Activated effector memory CD4-positive, alpha-beta T cell treated with Interleukin-2 at 50 U/mL for 16 hours (primary cell): Measurements from ENCODE around the gene TSC22D2.
"Not testable (repeated sequence)": the region's sequence is repeated elsewhere in the genome, so short reads cannot be mapped to it uniquely, and the experiment has no call there.

Experiments used
- DNase-seq: peaks from one replicate; pipeline ENCODE4 v3.0.0-alpha.2; 2020

The TSC22D2 gene

DNA sequence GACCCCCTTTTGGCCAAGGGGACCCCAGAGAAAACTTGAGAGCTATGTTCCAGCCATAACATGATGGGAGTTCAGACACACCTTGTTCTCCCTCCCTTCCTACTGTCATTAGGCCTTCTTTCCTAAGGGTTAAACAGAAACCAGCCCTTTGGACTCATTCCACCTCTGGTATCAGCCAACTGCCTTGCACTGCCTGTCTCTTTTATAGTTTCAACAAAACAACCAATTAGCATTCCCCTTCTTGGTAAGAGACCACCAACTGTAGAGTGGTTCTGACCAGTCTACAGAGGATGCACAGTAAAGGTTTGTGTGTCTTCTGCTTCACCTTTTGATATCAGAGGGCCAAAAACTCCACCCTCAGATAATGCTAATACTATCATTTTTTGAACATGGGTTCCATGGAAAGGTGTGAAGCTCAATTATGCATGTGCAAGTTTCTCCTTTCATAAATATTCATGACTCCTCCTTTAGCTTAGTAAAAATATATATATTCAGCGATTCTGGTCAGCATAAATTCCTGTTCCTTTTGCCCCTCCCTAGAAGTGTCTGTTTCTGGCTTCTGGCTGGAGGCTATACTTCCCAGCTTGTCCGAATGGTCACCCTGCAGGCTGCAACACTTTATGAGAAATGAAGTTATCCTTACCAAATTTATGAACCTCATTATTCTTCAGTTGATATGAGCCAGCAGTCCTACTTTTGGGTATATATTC, 82.3 kb downstream of the TSC22D2 start:
- DNase-seq, result no peak

DNA sequence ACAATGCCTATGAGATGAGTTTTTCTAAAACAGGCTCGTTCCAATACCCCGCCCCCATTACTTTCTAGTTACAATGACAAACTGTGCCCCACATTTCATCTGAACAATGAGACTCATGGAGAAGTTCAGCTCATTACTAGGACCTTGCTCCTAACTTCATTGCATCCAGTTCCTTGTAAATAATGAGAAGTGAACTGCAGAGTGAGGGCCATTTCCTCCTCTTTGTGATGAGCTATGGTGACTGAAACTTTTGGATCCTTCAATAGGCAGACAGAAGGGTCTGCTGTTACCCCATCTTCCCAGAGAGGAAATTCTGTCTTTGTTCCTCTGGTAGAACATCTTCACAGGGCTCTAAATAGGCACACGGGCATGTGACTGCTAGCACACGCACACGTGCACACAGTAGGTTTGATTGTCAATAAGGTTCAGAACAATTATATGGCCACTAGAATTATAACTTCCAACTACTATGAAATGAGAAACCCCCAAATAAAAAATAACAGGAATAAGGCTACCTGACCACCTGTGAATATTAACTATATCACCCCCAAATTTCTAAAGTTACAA, 86.4 kb downstream of the TSC22D2 start:
- DNase-seq, result no peak

DNA sequence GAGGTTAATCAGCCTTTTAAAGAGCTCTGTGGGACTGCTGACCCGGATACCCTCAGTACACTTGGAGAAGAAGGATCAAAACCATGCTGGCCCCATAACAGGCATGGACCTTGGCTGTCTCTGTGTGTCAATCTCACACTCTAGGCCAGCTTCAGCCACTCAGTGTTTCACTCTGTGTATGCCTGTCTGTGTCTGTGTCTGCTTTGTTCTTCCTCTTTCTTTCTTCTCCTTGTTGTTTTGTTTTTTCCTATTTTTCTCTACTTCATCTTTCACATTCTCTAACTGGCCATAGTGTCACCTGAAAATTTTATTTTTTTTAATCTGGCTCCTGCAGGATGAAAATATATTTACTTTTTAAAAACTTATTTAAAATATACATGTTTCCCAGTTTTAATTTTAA, 87.1 kb downstream of the TSC22D2 start:
- DNase-seq, result no peak

DNA sequence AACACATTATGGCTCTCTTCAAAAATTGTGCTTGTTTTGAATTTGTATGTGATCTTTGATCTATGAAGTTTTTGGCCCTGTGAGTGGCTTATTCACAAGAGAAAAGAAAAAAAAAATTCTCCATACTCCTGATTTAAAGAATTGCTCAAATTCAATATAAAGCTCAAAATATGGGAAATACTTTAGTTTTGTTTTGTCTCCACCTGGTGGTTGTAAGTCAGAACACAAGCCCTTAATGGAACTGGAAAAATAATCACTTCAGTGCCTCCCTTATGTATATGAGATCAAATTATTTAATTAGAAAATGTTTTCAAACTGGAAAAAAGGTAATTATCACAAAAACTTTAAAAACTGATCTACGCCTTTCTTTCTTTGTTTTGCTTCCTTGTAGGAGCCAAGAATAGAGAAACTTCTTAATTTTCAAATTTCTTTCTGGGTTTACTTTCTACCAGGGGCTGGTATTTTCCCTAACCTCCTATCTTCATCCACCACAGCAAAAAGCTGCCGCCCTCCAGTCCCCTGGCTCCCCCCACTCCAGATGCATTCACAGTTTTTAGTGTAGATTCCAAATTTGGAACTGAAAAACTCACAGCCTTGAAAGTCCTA, 87.6 kb downstream of the TSC22D2 start:
- no peak for DNase-seq

DNA sequence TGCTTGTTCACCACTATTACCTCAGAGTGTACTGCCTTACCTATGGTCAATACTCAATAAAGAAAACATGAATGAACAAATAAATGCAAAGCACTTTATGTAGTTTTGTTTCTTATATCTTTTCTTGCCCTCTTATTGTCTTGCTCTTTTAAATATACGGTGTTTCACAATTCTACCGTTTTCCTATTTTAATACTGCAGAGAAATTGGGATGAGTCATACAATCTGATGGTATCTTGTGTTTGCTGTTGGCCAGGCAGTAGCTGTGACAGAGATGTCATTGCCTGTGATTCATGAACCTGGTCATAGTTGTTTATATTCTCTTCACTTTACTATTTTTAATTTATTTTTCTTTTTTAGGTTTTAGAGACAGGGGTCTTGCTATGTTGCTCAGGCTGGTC, 89.9 kb downstream of the TSC22D2 start:
- no peak for DNase-seq

DNA sequence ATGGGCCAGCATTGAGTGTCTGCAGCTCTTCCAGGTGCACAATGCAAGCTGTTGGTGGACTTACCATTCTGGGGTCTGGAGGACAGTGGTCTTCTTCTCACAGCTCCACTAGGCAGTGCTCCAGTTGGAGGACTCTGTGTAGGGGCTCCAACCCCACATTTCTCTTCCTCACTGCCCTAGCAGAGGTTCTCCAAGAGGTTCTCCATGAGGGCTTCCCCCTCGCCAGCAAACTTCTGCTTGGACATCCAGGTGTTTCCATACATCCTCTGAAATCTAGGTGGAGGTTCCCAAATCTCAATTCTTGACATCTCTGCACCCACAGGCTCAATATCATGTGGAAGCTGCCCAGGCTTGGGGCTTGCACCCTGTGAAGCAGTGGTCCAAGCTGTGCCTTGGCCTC, 92.9 kb downstream of the TSC22D2 start:
- not testable (repeated sequence) for DNase-seq

DNA sequence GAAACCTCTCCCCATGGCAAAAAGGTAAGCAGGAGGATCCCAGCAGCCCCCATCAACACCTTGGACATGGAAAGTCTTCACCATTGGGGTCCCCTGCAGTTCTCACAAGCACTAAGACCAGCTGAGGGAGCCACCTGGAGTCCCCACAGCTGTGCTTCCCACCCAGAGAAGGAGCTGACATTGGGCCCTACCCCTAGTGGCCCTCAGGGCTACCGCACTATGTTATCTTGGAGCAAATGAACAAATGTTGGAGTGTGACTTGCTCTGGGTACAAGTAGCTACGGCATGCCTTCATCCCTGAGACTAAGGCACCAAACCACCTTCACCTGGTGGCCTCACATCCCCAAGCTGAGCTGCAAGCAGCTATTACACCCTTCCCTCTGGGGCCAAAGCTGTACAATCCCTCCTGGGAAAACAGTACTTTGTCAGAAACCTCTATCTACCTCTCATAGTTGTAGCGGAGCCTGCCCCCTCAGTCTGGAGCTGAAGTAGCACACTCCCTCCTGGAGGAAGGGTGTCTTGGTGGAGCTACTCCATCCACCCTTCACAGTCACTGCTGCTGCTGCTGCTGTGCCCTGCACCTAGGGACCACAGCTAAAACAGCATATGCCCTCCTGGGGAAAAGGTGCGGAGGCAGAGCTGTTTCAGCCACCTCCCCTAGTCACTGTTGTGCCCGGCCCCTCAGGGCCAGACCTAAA, 95.5 kb downstream of the TSC22D2 start:
- DNase-seq, result no peak

DNA sequence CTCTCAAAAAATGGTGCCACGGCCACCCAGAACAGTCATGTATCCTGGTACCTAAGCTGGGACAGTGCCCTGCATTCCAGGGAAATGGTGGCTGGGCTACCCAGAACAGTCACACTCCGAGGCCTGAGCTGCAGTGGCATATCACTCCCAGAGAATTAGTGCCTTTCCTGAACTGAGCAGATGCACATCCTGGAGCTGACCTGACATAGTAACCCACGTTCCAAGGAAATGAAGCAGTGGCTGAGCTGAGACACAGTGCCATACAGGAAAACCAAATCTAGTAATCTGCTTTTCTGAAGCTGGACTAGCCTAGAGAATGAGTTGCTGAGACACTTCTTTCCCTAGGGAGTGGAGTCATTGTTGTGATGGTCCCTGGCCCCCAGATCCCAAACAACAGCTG, 96.4 kb downstream of the TSC22D2 start:
- no peak for DNase-seq

DNA sequence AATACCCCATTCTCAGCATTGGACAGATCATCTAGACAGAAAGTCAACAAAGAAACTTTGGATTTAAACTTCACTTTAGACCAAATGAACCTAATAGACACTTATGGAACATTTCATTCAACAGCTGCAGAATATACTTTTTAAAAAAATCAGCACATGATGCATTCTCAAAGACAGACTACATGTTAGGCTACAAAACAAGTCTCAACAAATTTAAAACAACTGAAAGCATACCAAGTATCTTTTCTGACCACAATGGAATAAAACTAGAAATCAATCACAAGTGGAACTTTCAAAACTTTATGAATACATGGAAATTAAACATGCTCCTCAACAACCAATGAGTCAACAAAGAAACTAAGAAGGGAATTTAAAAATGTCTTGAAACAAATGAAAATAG, 100.3 kb downstream of the TSC22D2 start:
- no peak for DNase-seq

DNA sequence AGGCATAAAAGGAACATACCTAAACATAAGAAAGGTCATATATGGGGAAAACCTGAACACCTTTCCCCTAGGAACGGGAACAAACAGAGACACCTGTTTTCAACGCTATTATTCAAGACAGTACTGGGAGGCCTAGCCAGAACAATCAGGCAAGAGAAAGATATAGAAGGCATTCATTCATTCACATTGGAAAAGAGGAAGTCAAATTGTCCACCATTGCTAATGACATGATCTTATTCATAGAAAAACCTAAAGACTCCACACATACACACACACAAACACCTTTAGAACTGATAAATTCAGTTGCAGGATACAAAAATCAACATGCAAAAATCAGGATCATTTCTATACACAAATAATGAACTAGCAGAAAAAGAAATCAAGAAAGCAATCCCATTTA, 101.7 kb downstream of the TSC22D2 start:
- no peak for DNase-seq

DNA sequence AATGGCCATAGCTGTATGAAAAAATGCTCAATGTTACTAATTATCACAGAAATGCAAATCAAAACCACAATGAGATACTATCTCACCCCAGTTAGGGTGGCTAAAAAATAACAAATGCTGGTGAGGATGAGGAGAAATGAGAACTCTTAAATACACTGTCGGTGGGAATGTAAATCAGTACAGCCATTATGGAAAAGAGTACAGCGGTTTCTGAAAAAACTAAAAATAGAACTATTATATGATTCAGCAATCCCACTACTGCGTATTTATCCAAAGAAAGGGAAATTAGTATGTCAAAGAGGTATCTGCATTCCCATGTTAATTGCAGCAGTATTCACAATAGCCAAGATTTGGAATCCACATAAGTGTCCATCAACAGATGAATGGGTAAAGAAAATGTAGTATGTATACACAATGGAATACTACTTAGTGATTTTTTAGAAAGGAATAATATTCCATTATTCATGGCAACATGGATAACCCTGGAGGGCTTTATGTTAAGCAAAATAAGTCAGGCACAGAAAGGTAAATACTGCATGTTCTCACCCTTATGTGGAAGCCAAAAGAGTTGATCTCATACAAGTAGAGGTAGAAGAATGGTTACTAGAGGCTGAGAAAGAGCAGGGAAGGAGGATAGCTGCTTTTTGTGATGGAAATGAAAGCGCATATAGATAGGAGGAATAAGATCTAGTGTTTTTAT, 103.2 kb downstream of the TSC22D2 start:
- DNase-seq, result no peak

DNA sequence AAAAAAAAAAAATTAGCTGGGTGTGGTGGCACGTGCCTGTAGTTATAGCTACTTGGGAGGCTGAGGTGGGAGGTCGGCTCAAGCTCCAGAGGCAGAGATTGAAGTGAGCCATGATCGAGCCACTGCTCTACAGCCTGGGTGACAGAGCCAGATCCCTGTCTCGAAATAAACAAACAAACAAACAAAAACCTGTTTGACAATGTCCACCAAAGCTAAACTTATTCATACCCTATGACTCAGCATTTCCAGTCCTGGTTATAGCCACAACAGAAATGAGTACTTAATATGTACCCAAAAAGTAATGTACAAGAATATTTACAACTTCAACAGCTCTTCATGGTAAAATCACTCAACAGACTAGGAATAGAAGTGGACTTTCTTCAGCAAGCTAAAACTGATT, 107.1 kb downstream of the TSC22D2 start:
- DNase-seq, result no peak
